Neural progenitor cell (in vitro differentiated cells): ENCODE data around the gene AGAP6.
"Not testable (repeated sequence)": the region's sequence is repeated elsewhere in the genome, so short reads cannot be mapped to it uniquely, and the experiment has no call there.

Experiments
- CTCF ChIP-seq: fragments of 200-600 bp; sonication (generic); IDR thresholded peaks from 2 replicates; pipeline ENCODE4 v1.5.1; 2017; ENCODE audit warnings: antibody characterized with exemption, mild to moderate bottlenecking
- EZH2 ChIP-seq: fragments of 200-600 bp; sonication (generic); IDR thresholded peaks from 2 replicates; pipeline ENCODE4 v1.6.1; 2017; ENCODE audit warnings: antibody characterized with exemption, mild to moderate bottlenecking, moderate library complexity
- EZH2phosphoT487 ChIP-seq: fragments of 200-600 bp; sonication (generic); IDR thresholded peaks from 2 replicates; pipeline ENCODE4 v1.6.1; 2017; ENCODE audit warnings: antibody characterized with exemption

- not testable (repeated sequence) for TF ChIP-seq CTCF, EZH2, EZH2phosphoT487
Measured at GRCh38 chr10:50035337-50035736, 47.1 kb downstream of the AGAP6 start.
